Measurements from ENCODE around the gene ITSN1. TPM values are rescaled to one million over a fixed set of nuclear protein-coding genes. Genes with fewer than 3 reads are reported as not detected.

ITSN1 gene
- total RNA-seq, 1 experiment from 2014 or later, result 30.6 TPM

- no peak for DNase-seq
- Mint-ChIP-seq H3K27me3 (ENCODE audit: unreplicated experiment) (no peaks in the 10 kb centered on the region), H3K27ac (ENCODE audit: unreplicated experiment) (no peak overlapping the region), H3K36me3 (ENCODE audit: insufficient read depth, unreplicated experiment) (peaks cover 4% of the 10 kb centered on the region), H3K4me3 (ENCODE audit: low read depth, unreplicated experiment) (no peak overlapping the region), H3K4me1 (ENCODE audit: low read depth, unreplicated experiment) (peaks cover 13% of the 10 kb centered on the region), H3K9me3 (ENCODE audit: low read depth, unreplicated experiment) (no peaks in the 10 kb centered on the region)
- no TSS peak for BruUV-seq (replicated peaks)
- intact Hi-C loops (cut with micrococcal nuclease; ENCODE audit: unreplicated experiment), result no loop called here
- TF ChIP-seq CTCF (IDR thresholded peaks at IDR 0.05; ENCODE audit: unreplicated experiment), result no peak
- CTCF ChIA-PET, result interaction anchor here (0.6 kb wide), 1 partner anchor 339 kb away, joined by 3 read pairs; no protein-coding TSS in a partner anchor
Observed at GRCh38 chr21:33897739-33898138, 255.4 kb downstream of the ITSN1 start.

GRCh38 chr21:33898586-33898985 lies 256.3 kb downstream of the ITSN1 start:
- no peaks in the 10 kb centered on the region for H3K9me3 Mint-ChIP-seq (ENCODE audit: low read depth, unreplicated experiment)
- H3K36me3 Mint-ChIP-seq (ENCODE audit: insufficient read depth, unreplicated experiment), result peaks cover 4% of the 10 kb centered on the region
- no peak for DNase-seq
- H3K4me3 Mint-ChIP-seq (ENCODE audit: low read depth, unreplicated experiment), result no peak overlapping the region
- no peak for TF ChIP-seq CTCF (IDR thresholded peaks at IDR 0.05; ENCODE audit: unreplicated experiment)
- BruUV-seq (replicated peaks), result no TSS peak
- no peaks in the 10 kb centered on the region for H3K27me3 Mint-ChIP-seq (ENCODE audit: unreplicated experiment)
- H3K4me1 Mint-ChIP-seq (ENCODE audit: low read depth, unreplicated experiment), result peaks cover 13% of the 10 kb centered on the region
- H3K27ac Mint-ChIP-seq (ENCODE audit: unreplicated experiment), result no peak overlapping the region
- intact Hi-C loops (cut with micrococcal nuclease; ENCODE audit: unreplicated experiment), result no loop called here
- CTCF ChIA-PET, result interaction anchor here (0.5 to 0.6 kb wide), 2 partner anchors 365 to 1123 kb away, joined by 5 to 6 read pairs; no protein-coding TSS in a partner anchor

DNA sequence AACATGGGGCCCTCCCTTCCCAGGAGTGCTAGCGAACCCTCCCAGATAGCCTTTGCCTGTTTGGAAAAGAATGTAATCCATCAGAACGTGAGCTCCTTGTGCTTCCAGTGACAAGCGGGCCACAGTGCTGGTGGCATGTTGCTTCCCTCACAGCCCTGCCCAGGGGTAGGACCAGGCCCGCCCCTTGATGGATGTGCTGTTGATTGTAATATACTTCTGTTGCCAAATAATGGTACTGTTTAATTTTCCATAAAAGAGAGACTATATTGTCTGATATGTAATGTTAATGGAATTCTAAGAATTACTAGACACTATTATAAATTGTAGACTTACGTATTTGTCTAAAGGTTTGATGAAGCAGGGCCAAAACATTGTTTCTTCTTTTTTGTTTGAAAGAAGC lies 256.9 kb downstream of the ITSN1 start:
- Mint-ChIP-seq H3K4me1 (ENCODE audit: low read depth, unreplicated experiment) (peaks cover 13% of the 10 kb centered on the region), H3K27me3 (ENCODE audit: unreplicated experiment) (no peaks in the 10 kb centered on the region), H3K9me3 (ENCODE audit: low read depth, unreplicated experiment) (no peaks in the 10 kb centered on the region), H3K36me3 (ENCODE audit: insufficient read depth, unreplicated experiment) (peaks cover 4% of the 10 kb centered on the region), H3K27ac (ENCODE audit: unreplicated experiment) (no peak overlapping the region), H3K4me3 (ENCODE audit: low read depth, unreplicated experiment) (no peak overlapping the region)
- no peak for DNase-seq
- intact Hi-C loops (cut with micrococcal nuclease; ENCODE audit: unreplicated experiment), result no loop called here
- no peak for TF ChIP-seq CTCF (IDR thresholded peaks at IDR 0.05; ENCODE audit: unreplicated experiment)
- CTCF ChIA-PET, result no interaction called here
- no TSS peak for BruUV-seq (replicated peaks)

- Mint-ChIP-seq H3K4me1 (ENCODE audit: low read depth, unreplicated experiment) (no peaks in the 10 kb centered on the region), H3K4me3 (ENCODE audit: low read depth, unreplicated experiment) (no peak overlapping the region), H3K36me3 (ENCODE audit: insufficient read depth, unreplicated experiment) (peaks cover 4% of the 10 kb centered on the region), H3K27ac (ENCODE audit: unreplicated experiment) (no peak overlapping the region), H3K27me3 (ENCODE audit: unreplicated experiment) (no peaks in the 10 kb centered on the region), H3K9me3 (ENCODE audit: low read depth, unreplicated experiment) (no peaks in the 10 kb centered on the region)
- no peak for TF ChIP-seq CTCF (IDR thresholded peaks at IDR 0.05; ENCODE audit: unreplicated experiment)
- no TSS peak for BruUV-seq (replicated peaks)
- CTCF ChIA-PET, result interaction anchor here (0.6 kb wide), 1 partner anchor 1069 kb away, joined by 4 read pairs; no protein-coding TSS in a partner anchor
- intact Hi-C loops (cut with micrococcal nuclease; ENCODE audit: unreplicated experiment), result no loop called here
- DNase-seq, result peak; percentile 7
Observed at GRCh38 chr21:33901412-33902288, 259.3 kb downstream of the ITSN1 start.
